Neuronal stem cell (in vitro differentiated cells): Measurements from ENCODE around the gene CTXN3.

Experiments used
- DNase-seq: peaks from one replicate; pipeline ENCODE4 v3.0.0-alpha.2; 2013; ENCODE audit warnings: low spot score
- H2AFZ ChIP-seq: one replicate; pipeline ENCODE4 v1.6.1; 2013; ENCODE audit warnings: mild to moderate bottlenecking, low read length, inconsistent platforms
- H2AK5ac ChIP-seq: 2 replicates; pipeline ENCODE4 v1.6.1; 2013; ENCODE audit warnings: low read depth, mild to moderate bottlenecking, inconsistent platforms, low read length, moderate library complexity, mixed read lengths
- H2BK120ac ChIP-seq: 2 replicates; pipeline ENCODE4 v1.6.1; 2013; ENCODE audit warnings: low read depth, mild to moderate bottlenecking, inconsistent platforms, low read length, moderate library complexity, mixed read lengths
- H2BK12ac ChIP-seq: one replicate; pipeline ENCODE4 v1.6.1; 2013; ENCODE audit warnings: low read length, inconsistent platforms
- H2BK15ac ChIP-seq: 2 replicates; pipeline ENCODE4 v1.6.1; 2013; ENCODE audit warnings: mild to moderate bottlenecking, low read length, inconsistent platforms, mixed read lengths
- H2BK5ac ChIP-seq: one replicate; pipeline ENCODE4 v1.6.1; 2013; ENCODE audit warnings: inconsistent platforms, mild to moderate bottlenecking, low read length, moderate library complexity
- H3K14ac ChIP-seq: one replicate; pipeline ENCODE4 v1.6.1; 2013; ENCODE audit warnings: low read length, inconsistent platforms
- H3K18ac ChIP-seq: 2 replicates; pipeline ENCODE4 v1.6.1; 2013; ENCODE audit warnings: low read length, inconsistent platforms
- H3K23ac ChIP-seq: 2 replicates; pipeline ENCODE4 v1.6.1; 2013; ENCODE audit warnings: low read depth, mild to moderate bottlenecking, mixed read lengths, low read length, inconsistent platforms; ENCODE audit not compliant: poor library complexity
- H3K27ac ChIP-seq: replicated peaks from 3 replicates; pipeline ENCODE4 v1.5.1; 2013; ENCODE audit warnings: low read length, inconsistent platforms
- H3K27me3 ChIP-seq, 3 experiments: 2 replicates each; pipeline ENCODE4 v1.6.1; 2013; ENCODE audit warnings: low read length in 3 of 3, mild to moderate bottlenecking in 2 of 3, inconsistent platforms in 1 of 3, low read depth in 1 of 3, mixed read lengths in 1 of 3, moderate library complexity in 1 of 3; ENCODE audit not compliant: control insufficient read depth in 3 of 3, insufficient read depth in 3 of 3
- H3K36me3 ChIP-seq, 2 donors: replicated peaks in 1 of 2; 2 replicates each; pipeline ENCODE4 v1.6.1; 2013; ENCODE audit warnings: low read length in 2 of 2; ENCODE audit not compliant: control insufficient read depth in 2 of 2, insufficient read depth in 2 of 2
- H3K4ac ChIP-seq: 2 replicates; pipeline ENCODE4 v1.6.1; 2013; ENCODE audit warnings: inconsistent platforms, mild to moderate bottlenecking, low read length, moderate library complexity
- H3K4me1 ChIP-seq, 2 donors: 1 replicate in 1 of 2; 2 replicates in 1 of 2; pipeline ENCODE4 v1.6.1; 2013; ENCODE audit warnings: low read length in 2 of 2, low read depth in 1 of 2; ENCODE audit not compliant: control insufficient read depth in 2 of 2, insufficient read depth in 1 of 2
- H3K4me2 ChIP-seq: one replicate; pipeline ENCODE4 v1.6.1; 2013; ENCODE audit warnings: mild to moderate bottlenecking, low read length, inconsistent platforms; ENCODE audit not compliant: insufficient read depth, poor library complexity, severe bottlenecking
- H3K4me3 ChIP-seq, 2 donors: 2 replicates each; pipeline ENCODE4 v1.5.1; 2013; ENCODE audit warnings: low read length in 2 of 2, mild to moderate bottlenecking in 2 of 2, inconsistent platforms in 1 of 2, moderate library complexity in 1 of 2
- H3K79me1 ChIP-seq: one replicate; pipeline ENCODE4 v1.6.1; 2013; ENCODE audit warnings: low read depth, mild to moderate bottlenecking, inconsistent platforms, low read length, moderate library complexity
- H3K9ac ChIP-seq: one replicate; pipeline ENCODE4 v1.6.1; 2013; ENCODE audit warnings: mild to moderate bottlenecking, low read depth, low read length, inconsistent platforms; ENCODE audit not compliant: poor library complexity
- H3K9me3 ChIP-seq, 2 donors: replicated peaks in 1 of 2; 2 replicates each; pipeline versions ENCODE3 to v1.6.1; 2013; ENCODE audit warnings: low read length in 2 of 2, mild to moderate bottlenecking in 2 of 2, inconsistent platforms in 1 of 2, low read depth in 1 of 2, mixed read lengths in 1 of 2, moderate library complexity in 1 of 2; ENCODE audit not compliant: control insufficient read depth in 2 of 2, insufficient read depth in 1 of 2
- H4K8ac ChIP-seq: one replicate; pipeline ENCODE4 v1.6.1; 2013; ENCODE audit warnings: low read depth, mild to moderate bottlenecking, inconsistent platforms, low read length, moderate library complexity
- H4K91ac ChIP-seq: one replicate; pipeline ENCODE4 v1.6.1; 2013; ENCODE audit warnings: low read length, low read depth, mild to moderate bottlenecking, inconsistent platforms; ENCODE audit not compliant: poor library complexity
- WGBS, 2 donors: extraction: QIAGEN DNeasy Blood & Tissue Kit; methylation state at CpG; one replicate each; pipeline ENCODE4 v1.1.7; 2013; ENCODE audit warnings: missing lambda C conversion rate in 2 of 2, mixed read lengths in 1 of 2; ENCODE audit not compliant: insufficient read length in 2 of 2, insufficient replicate concordance in 1 of 2; ENCODE audit errors: extremely low coverage in 2 of 2; 5-methylcytosine and 5-hydroxymethylcytosine counted together

Gene CTXN3

DNA sequence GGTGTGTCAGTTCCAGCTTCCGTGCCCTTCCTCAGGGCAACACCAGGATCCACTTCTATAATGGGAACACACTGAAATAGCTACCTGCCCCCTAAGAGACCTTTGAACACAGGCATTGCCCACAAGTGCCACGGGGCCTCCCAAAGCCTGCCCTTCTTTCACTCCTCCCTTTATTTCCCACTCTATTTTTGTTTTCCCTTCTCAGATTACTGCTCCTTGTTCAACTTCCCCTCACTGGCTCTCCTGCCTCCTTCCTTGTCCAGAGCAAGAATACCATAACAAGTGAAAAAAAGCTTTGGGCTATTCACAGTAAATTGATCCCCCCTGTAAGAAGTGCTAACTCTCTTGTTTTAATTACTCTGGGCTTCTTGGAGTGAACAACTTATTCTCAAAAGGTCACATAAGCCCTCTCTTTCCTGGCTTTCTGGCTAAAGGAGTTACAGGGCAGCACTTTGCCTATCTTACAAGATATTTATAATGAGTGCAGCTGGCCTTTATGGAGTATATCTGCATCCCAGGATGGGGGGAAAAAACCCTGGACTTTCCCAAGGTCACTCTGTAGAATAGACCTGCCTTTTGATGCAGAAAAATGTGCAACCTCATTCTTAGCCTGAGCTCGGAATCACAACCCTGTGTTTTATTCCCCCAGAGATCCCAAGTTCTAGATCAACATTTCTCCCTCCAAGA, 11.3 kb downstream of the CTXN3 start:
- Histone ChIP-seq H2AK5ac (no peak overlapping the region), H2AFZ (peak overlapping the region; percentile 78), H3K14ac (no peak overlapping the region), H3K4me3 (no peak overlapping the region), H3K9me3 (peaks cover 0 to 1% of the 10 kb centered on the region in 2 donors), H3K4ac (no peak overlapping the region), H2BK120ac (no peak overlapping the region), H3K79me1 (no peaks in the 10 kb centered on the region), H2BK15ac (no peak overlapping the region), H3K27ac (peak overlapping the region; percentile 87), H3K23ac (no peak overlapping the region), H4K8ac (no peak overlapping the region), H3K18ac (no peak overlapping the region), H2BK12ac (no peak overlapping the region), H3K4me2 (no peak overlapping the region), H3K9ac (no peak overlapping the region), H2BK5ac (no peak overlapping the region), H3K27me3 (no peaks in the 10 kb centered on the region), H4K91ac (no peak overlapping the region), H3K36me3 (no peaks in the 10 kb centered on the region), H3K4me1 (peaks cover 3 to 12% of the 10 kb centered on the region in 2 donors)
- WGBS, 2 donors, result no CpG with 5 or more reads among the region's 3 CpGs
- DNase-seq, result peak; percentile 36

DNA sequence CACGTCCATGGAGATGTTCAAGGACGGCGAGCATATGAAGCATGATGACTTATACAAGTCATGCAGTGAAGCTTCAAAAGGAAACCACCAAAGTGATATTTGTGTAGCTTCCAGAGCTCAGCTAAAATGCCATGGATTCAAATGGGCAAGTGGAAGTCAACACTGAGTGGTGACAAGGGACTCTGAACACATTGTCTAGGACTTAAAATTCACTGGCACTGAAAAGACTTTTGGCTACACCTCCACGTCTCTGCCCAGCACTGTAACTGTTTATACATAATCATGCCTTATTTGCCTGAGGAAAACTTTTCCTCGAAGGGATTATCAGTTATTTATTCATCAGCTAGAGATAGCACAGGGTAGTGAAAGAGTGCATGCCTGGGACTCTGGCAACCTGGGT, 15.2 kb downstream of the CTXN3 start:
- Histone ChIP-seq H2BK12ac (no peak overlapping the region), H2AK5ac (no peak overlapping the region), H2BK120ac (no peak overlapping the region), H3K27ac (no peak overlapping the region), H3K36me3 (no peaks in the 10 kb centered on the region), H3K9ac (no peak overlapping the region), H4K8ac (no peak overlapping the region), H3K9me3 (peaks cover 0 to 1% of the 10 kb centered on the region in 2 donors), H3K4me3 (no peak overlapping the region), H2BK15ac (no peak overlapping the region), H4K91ac (no peak overlapping the region), H3K4ac (no peak overlapping the region), H3K4me2 (no peak overlapping the region), H3K23ac (no peak overlapping the region), H3K79me1 (no peaks in the 10 kb centered on the region), H3K14ac (no peak overlapping the region), H3K4me1 (peaks cover 3 to 9% of the 10 kb centered on the region in 2 donors), H2BK5ac (no peak overlapping the region), H2AFZ (no peak overlapping the region), H3K27me3 (no peaks in the 10 kb centered on the region), H3K18ac (no peak overlapping the region)
- WGBS, 2 donors, result no CpG with 5 or more reads among the region's 5 CpGs
- no peak for DNase-seq

DNA sequence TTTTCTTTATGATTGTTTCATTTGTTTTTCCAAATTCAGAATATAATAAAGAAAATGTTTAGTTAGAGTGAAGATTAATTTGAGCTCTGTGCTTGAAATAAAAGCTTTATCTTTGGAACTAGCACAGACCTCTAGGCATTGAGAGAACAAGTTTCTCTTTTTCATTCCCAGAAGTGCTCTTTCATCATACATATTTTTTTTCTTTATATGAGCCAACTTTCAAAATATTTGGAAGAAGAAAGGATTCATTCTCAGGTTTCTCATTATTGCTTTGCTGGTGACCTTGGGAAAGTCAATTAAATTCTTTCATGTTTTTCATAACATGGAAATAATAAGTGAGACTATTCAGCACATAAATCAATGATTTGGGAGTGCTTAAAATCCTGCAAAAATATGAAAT, 16.8 kb downstream of the CTXN3 start:
- Histone ChIP-seq H3K23ac (no peak overlapping the region), H2BK5ac (no peak overlapping the region), H2AK5ac (no peak overlapping the region), H3K9me3 (peaks cover 0 to 1% of the 10 kb centered on the region in 2 donors), H3K27ac (no peak overlapping the region), H2BK12ac (no peak overlapping the region), H2BK15ac (no peak overlapping the region), H2AFZ (no peak overlapping the region), H3K36me3 (no peaks in the 10 kb centered on the region), H4K8ac (no peak overlapping the region), H3K79me1 (no peaks in the 10 kb centered on the region), H4K91ac (no peak overlapping the region), H3K14ac (no peak overlapping the region), H2BK120ac (no peak overlapping the region), H3K4me2 (no peak overlapping the region), H3K4me1 (no peaks in the 10 kb centered on the region), H3K9ac (no peak overlapping the region), H3K4me3 (no peak overlapping the region), H3K4ac (no peak overlapping the region), H3K18ac (no peak overlapping the region), H3K27me3 (no peaks in the 10 kb centered on the region)
- DNase-seq, result no peak

DNA sequence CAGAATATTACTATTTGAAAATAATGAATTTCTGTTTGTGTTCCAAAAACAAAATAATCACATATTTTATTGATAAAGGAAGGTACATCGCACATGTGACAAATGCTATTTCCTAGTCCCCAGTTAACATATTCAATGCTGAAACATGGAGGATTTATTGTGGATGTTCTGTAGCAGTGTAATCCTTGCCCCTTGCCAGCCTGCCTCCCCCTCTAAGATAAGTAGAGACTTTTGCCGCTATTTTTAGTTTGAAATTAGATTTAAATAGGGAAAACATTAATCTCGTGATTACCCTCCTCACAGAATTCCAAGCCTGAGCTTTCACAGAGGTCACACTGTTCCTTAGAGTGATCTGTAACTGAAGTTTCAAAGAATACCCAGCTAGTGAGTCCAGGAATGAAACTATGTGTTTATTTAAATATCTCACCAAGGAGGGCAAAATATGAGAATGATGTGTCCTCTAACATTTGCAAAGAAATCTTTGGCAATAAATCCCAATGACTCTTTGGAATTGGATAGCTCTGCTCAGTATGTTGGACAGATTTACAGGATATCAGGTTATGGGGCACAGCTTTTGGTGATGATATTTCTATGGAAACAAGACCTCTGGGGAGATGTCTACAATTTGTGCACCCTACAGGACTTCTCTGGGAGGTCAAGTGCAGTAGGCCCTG, 17.3 kb downstream of the CTXN3 start:
- Histone ChIP-seq H3K4ac (no peak overlapping the region), H2BK5ac (no peak overlapping the region), H3K36me3 (no peaks in the 10 kb centered on the region), H2AFZ (no peak overlapping the region), H3K14ac (no peak overlapping the region), H3K27ac (no peak overlapping the region), H2AK5ac (no peak overlapping the region), H3K79me1 (no peaks in the 10 kb centered on the region), H2BK15ac (no peak overlapping the region), H2BK12ac (no peak overlapping the region), H3K9ac (no peak overlapping the region), H3K4me1 (no peaks in the 10 kb centered on the region), H3K27me3 (no peaks in the 10 kb centered on the region), H4K91ac (no peak overlapping the region), H3K18ac (no peak overlapping the region), H4K8ac (no peak overlapping the region), H2BK120ac (no peak overlapping the region), H3K4me3 (no peak overlapping the region), H3K9me3 (peaks cover 0 to 1% of the 10 kb centered on the region in 2 donors), H3K23ac (no peak overlapping the region), H3K4me2 (no peak overlapping the region)
- no CpG with 5 or more reads among the region's 3 CpGs for WGBS, 2 donors
- DNase-seq, result no peak
